Type B pancreatic cell (in vitro differentiated cells): ENCODE results near the gene STXBP6. TPM values are rescaled to one million over a fixed set of nuclear protein-coding genes. Genes with fewer than 3 reads are reported as not detected.

Experiments
- DNase-seq: peaks from one replicate; pipeline ENCODE4 v3.0.0; 2021; ENCODE audit warnings: mixed read lengths; ENCODE audit not compliant: unreplicated experiment; ENCODE audit errors: extremely low spot score
- H3K27ac Mint-ChIP-seq: 2 replicates; pipeline ENCODE4 v1.8.0; 2021; ENCODE audit warnings: mild to moderate bottlenecking, mixed read lengths
- H3K27me3 Mint-ChIP-seq: 2 replicates; pipeline ENCODE4 v1.8.0; 2021; ENCODE audit warnings: mixed read lengths
- H3K36me3 Mint-ChIP-seq: 2 replicates; pipeline ENCODE4 v1.8.0; 2021; ENCODE audit warnings: mixed read lengths
- H3K4me1 Mint-ChIP-seq: one replicate; pipeline ENCODE4 v1.8.0; 2021; ENCODE audit warnings: mixed read lengths; ENCODE audit not compliant: unreplicated experiment
- H3K4me3 Mint-ChIP-seq: 2 replicates; pipeline ENCODE4 v1.8.0; 2021; ENCODE audit warnings: mild to moderate bottlenecking, mixed read lengths
- H3K9me3 Mint-ChIP-seq: 2 replicates; pipeline ENCODE4 v1.8.0; 2021; ENCODE audit warnings: mixed read lengths
- total RNA-seq: library from RNA; stranded (reverse); gene quantifications from 2 replicates; pipeline ENCODE4 v1.2.1, GENCODE V29; 2021; ENCODE audit warnings: low replicate concordance
- TF ChIP-seq, protein P1 (sequence below): fragments of 200-600 bp; sonication (generic); conservative IDR thresholded peaks from 2 replicates; pipeline ENCODE4 v1.5.0; 2021; ENCODE audit warnings: antibody characterized with exemption, mild to moderate bottlenecking

Gene STXBP6
- total RNA-seq, 1 donor from 2014 or later, result 17.0 TPM

- Mint-ChIP-seq H3K9me3 (no peaks in the 10 kb centered on the region), H3K36me3 (no peaks in the 10 kb centered on the region), H3K4me1 (peaks cover 8% of the 10 kb centered on the region), H3K27ac (no peak overlapping the region), H3K4me3 (no peak overlapping the region), H3K27me3 (no peaks in the 10 kb centered on the region)
- TF ChIP-seq, protein P1, sequence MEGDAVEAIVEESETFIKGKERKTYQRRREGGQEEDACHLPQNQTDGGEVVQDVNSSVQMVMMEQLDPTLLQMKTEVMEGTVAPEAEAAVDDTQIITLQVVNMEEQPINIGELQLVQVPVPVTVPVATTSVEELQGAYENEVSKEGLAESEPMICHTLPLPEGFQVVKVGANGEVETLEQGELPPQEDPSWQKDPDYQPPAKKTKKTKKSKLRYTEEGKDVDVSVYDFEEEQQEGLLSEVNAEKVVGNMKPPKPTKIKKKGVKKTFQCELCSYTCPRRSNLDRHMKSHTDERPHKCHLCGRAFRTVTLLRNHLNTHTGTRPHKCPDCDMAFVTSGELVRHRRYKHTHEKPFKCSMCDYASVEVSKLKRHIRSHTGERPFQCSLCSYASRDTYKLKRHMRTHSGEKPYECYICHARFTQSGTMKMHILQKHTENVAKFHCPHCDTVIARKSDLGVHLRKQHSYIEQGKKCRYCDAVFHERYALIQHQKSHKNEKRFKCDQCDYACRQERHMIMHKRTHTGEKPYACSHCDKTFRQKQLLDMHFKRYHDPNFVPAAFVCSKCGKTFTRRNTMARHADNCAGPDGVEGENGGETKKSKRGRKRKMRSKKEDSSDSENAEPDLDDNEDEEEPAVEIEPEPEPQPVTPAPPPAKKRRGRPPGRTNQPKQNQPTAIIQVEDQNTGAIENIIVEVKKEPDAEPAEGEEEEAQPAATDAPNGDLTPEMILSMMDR, result no peak
- DNase-seq, result no peak
Measured at GRCh38 chr14:24904533-24904932, 145.4 kb downstream of the STXBP6 start.

DNA sequence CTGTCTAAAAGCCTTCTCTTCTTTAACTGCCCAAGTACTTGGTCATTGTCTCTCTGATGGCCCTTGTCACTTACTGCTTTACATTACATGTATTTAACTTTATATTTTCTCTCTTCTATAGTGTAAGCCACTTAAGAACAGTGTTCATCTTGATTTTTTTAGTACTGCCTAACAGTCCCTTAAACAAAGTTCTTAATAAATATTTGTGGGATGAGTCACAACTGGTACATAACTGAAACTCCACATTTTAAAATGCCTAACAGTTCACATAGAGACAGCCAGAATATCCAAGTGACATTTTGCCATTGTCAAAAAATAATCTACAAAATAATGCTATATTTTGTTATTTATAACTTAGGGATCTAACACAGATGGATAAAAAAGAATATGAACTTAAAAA lies 146.6 kb downstream of the STXBP6 start:
- no peaks in the 10 kb centered on the region for H3K27me3 Mint-ChIP-seq

DNA sequence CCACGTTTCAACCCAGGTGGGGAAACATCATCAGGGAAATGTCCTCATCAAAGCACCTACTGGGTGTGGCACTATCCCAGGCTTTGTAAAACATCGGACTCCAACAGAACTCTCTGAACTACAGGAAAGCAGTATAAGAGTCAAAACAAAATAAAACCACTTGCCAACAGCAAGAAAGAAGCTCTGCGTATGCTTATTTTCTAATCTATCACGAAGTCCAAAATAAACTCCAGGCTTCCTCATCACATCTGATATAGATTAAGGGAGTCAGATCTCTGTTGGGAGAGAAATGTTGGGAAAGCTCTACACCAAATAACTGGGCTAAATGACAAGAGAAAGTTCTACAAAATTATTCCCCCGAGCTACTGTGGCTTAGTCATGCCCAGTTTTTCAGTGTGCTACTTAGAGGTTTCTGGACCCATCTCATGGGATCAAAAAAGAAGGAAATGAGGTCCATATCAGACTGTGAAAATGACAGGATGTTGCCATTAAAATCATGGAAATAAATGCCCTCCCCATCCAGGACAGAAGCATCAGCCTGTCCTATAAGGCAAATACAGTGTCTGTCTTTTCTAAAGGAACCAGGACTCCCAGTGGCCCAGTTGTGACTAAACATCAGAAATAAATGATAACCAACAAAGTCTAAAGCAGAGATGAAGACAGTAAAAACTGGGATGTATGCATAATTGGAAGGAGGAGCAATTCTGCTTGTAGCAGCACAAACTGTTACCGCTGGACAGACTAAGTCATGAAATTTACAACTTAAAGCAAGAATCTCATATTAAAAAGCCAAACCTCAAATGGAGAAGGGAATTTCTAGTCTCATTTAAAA lies 149.5 kb downstream of the STXBP6 start:
- no peak for DNase-seq
- TF ChIP-seq, protein P1, result no peak
- Mint-ChIP-seq H3K36me3 (no peaks in the 10 kb centered on the region), H3K27me3 (no peaks in the 10 kb centered on the region), H3K9me3 (no peaks in the 10 kb centered on the region), H3K4me3 (no peak overlapping the region), H3K27ac (no peak overlapping the region), H3K4me1 (peaks cover 8% of the 10 kb centered on the region)

More for the DNA sequence above, 146.6 kb downstream of the STXBP6 start:
- Mint-ChIP-seq H3K4me1 (peaks cover 8% of the 10 kb centered on the region), H3K36me3 (no peaks in the 10 kb centered on the region), H3K27ac (no peak overlapping the region), H3K4me3 (no peak overlapping the region), H3K9me3 (no peaks in the 10 kb centered on the region)
- no peak for DNase-seq
- TF ChIP-seq, protein P1, result no peak

GRCh38 chr14:24897793-24898192 lies 152.2 kb downstream of the STXBP6 start:
- H3K4me3 Mint-ChIP-seq, result no peak overlapping the region
- no peaks in the 10 kb centered on the region for H3K9me3 Mint-ChIP-seq
- peaks cover 8% of the 10 kb centered on the region for H3K4me1 Mint-ChIP-seq
- H3K27ac Mint-ChIP-seq, result no peak overlapping the region
- TF ChIP-seq, protein P1, result no peak
- H3K27me3 Mint-ChIP-seq, result no peaks in the 10 kb centered on the region
- H3K36me3 Mint-ChIP-seq, result no peaks in the 10 kb centered on the region
- DNase-seq, result no peak

DNA sequence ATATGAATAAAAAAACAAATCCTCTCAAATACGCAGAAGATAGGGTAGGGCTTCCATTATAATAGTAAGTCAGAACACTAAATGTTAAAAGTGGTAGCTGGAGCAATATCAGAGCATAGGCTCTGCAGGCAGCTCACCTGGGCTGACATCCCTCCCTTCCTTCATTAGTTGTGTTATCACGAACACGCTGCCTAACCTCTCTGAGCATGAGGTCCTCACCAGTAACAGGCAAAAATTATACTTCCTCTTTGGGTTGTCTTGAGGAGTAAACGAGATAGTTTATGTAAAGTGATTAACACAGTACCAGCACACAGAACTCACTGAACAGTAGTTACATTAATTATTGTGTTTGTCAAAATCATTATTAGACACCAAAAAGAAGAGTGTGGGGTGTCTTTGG lies 154.3 kb downstream of the STXBP6 start:
- TF ChIP-seq, protein P1, result no peak
- no peak for DNase-seq
- peaks cover 8% of the 10 kb centered on the region for H3K9me3 Mint-ChIP-seq
- peaks cover 4% of the 10 kb centered on the region for H3K36me3 Mint-ChIP-seq
- peaks cover 10% of the 10 kb centered on the region for H3K4me1 Mint-ChIP-seq
- no peak overlapping the region for H3K27ac Mint-ChIP-seq
- H3K4me3 Mint-ChIP-seq, result no peak overlapping the region
- H3K27me3 Mint-ChIP-seq, result no peaks in the 10 kb centered on the region
